Neural crest cell (in vitro differentiated cells): Measurements from ENCODE around the gene FBXL17. TPM values are rescaled to one million over a fixed set of nuclear protein-coding genes. Genes with fewer than 3 reads are reported as not detected.
A peak's percentile ranks its signal among the peaks of the same experiment; 100 is the strongest.

Experiments
- DNase-seq: peaks from one replicate; pipeline ENCODE4 v3.0.0; 2021; ENCODE audit warnings: low read depth, mixed read lengths, low spot score
- H3K27ac Mint-ChIP-seq: one replicate; pipeline ENCODE4 v1.8.0; 2021; ENCODE audit warnings: mild to moderate bottlenecking, mixed read lengths; ENCODE audit not compliant: unreplicated experiment
- H3K27me3 Mint-ChIP-seq: 2 replicates; pipeline ENCODE4 v1.8.0; 2021; ENCODE audit warnings: low read depth, mild to moderate bottlenecking, mixed read lengths
- H3K36me3 Mint-ChIP-seq: 2 replicates; pipeline ENCODE4 v1.8.0; 2021; ENCODE audit warnings: low read depth, mild to moderate bottlenecking, mixed read lengths
- H3K4me1 Mint-ChIP-seq: 2 replicates; pipeline ENCODE4 v1.8.0; 2021; ENCODE audit warnings: mixed read lengths
- H3K4me3 Mint-ChIP-seq: one replicate; pipeline ENCODE4 v1.8.0; 2021; ENCODE audit warnings: mild to moderate bottlenecking, mixed read lengths
- H3K9me3 Mint-ChIP-seq: 2 replicates; pipeline ENCODE4 v1.8.0; 2021; ENCODE audit warnings: mixed read lengths
- total RNA-seq: library from RNA; stranded (reverse); gene quantifications from 2 replicates; pipeline ENCODE4 v1.2.1, GENCODE V29; 2021
- TF ChIP-seq, protein P1 (sequence below): fragments of 200-600 bp; sonication (generic); conservative IDR thresholded peaks from 2 replicates; pipeline ENCODE4 v1.5.0; 2021; ENCODE audit warnings: antibody characterized with exemption, mild to moderate bottlenecking

The FBXL17 gene
- total RNA-seq, 1 donor from 2014 or later: 17.8 TPM

DNA sequence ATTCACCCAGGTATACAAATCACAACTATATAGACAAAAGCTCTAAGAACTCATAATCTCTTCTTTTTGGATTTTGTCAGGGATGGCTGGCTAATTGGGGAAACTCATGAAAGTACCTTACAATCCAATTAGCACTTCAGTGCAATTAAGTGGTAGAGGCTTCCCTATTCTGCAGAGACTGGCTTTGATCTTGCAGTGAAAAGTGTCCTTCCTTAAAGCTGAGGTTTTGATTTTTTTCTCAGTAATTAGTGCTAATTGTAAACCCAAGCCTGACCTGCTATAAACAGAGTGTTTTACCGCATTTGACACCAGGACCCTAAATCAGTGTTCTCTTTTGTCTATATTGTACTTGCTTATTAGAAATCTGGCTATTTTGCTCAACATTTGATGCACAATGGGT lies 417.2 kb downstream of the FBXL17 start:
- no peak for DNase-seq
- Mint-ChIP-seq H3K36me3 (no peaks in the 10 kb centered on the region), H3K9me3 (no peaks in the 10 kb centered on the region), H3K4me3 (no peak overlapping the region), H3K27ac (no peak overlapping the region), H3K4me1 (peaks cover 30% of the 10 kb centered on the region), H3K27me3 (no peaks in the 10 kb centered on the region)
- TF ChIP-seq, protein P1, sequence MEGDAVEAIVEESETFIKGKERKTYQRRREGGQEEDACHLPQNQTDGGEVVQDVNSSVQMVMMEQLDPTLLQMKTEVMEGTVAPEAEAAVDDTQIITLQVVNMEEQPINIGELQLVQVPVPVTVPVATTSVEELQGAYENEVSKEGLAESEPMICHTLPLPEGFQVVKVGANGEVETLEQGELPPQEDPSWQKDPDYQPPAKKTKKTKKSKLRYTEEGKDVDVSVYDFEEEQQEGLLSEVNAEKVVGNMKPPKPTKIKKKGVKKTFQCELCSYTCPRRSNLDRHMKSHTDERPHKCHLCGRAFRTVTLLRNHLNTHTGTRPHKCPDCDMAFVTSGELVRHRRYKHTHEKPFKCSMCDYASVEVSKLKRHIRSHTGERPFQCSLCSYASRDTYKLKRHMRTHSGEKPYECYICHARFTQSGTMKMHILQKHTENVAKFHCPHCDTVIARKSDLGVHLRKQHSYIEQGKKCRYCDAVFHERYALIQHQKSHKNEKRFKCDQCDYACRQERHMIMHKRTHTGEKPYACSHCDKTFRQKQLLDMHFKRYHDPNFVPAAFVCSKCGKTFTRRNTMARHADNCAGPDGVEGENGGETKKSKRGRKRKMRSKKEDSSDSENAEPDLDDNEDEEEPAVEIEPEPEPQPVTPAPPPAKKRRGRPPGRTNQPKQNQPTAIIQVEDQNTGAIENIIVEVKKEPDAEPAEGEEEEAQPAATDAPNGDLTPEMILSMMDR: no peak

DNA sequence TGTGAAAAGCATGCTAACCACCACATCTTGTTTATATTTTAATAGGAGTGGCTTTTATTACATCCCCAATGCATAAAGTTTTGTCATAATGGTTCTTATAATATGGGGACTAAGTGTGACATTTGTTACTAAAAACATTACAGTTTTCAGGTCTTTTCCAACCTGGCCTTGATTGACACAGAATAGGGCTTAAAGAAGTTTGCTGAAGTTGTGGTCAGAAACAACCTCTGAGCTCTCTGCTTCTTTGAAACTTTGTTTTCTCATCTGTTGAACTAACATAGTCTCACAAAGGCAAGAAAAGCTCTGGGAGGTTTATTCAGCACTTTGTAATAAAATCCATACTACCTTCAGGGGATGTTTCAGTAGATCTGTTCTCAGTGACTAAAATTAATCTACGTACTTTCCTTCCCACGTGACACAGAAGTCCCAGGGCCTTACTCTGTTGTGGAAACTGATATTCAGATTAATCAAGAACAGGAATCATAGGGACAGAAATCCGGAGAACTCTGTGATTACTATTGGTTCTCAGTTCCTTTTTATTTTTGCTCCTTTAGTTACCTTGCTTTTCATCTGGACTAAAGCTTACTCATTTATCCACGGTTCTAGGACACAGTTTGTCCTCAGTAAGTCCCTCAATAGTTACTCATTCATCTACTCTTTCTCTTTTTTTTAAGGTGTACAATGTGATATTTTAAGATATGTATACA lies 422.2 kb downstream of the FBXL17 start:
- TF ChIP-seq, protein P1: no peak
- DNase-seq: no peak
- Mint-ChIP-seq H3K36me3 (no peaks in the 10 kb centered on the region), H3K9me3 (no peaks in the 10 kb centered on the region), H3K4me1 (peaks cover 21% of the 10 kb centered on the region), H3K27ac (no peak overlapping the region), H3K27me3 (no peaks in the 10 kb centered on the region), H3K4me3 (no peak overlapping the region)

DNA sequence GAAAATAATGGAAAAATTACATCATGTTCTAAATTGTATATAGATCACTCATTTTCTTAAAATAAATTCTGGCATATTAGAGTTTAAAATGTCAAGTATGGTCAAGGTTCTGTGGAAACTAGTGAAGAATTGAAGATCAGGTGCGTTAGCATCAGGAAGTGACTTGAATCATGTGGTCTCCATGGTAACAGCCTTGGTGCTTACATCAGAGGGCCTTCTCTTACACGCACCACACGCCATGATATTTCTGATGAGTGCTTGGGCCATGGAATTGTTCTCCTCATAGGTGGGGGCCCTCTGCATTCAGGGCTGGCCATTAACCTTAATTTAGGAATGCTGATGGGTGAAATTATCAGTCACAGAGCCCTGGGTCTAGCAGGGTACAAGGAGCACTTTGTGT lies 423.0 kb downstream of the FBXL17 start:
- peak overlapping the region; percentile 88 for H3K27ac Mint-ChIP-seq
- no peak overlapping the region for H3K4me3 Mint-ChIP-seq
- no peaks in the 10 kb centered on the region for H3K27me3 Mint-ChIP-seq
- no peaks in the 10 kb centered on the region for H3K36me3 Mint-ChIP-seq
- peaks cover 12% of the 10 kb centered on the region for H3K4me1 Mint-ChIP-seq
- TF ChIP-seq, protein P1: no peak
- no peak for DNase-seq
- H3K9me3 Mint-ChIP-seq: no peaks in the 10 kb centered on the region

DNA sequence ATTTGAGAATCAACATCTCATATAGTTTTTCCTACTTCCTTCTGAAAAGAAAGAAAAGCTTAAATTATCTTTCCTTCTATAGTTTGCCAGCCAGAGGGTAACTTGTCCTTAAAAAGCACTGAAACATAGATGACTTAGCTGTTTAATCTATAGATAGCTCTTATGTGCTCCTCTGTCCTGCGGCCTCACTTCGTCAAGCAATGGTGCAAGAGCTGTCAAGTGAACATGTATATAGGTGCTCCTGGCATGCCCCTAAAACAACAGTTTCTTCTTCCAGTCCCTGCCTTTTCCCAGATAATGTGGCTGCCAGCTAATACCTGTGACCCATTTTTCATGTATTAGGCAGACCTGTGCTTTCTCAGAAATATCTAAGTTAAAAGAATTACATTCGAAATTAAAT lies 423.5 kb downstream of the FBXL17 start:
- Mint-ChIP-seq H3K9me3 (no peaks in the 10 kb centered on the region), H3K27ac (no peak overlapping the region), H3K4me3 (no peak overlapping the region), H3K27me3 (no peaks in the 10 kb centered on the region), H3K36me3 (peaks cover 3% of the 10 kb centered on the region), H3K4me1 (peaks cover 12% of the 10 kb centered on the region)
- no peak for DNase-seq
- TF ChIP-seq, protein P1: no peak

DNA sequence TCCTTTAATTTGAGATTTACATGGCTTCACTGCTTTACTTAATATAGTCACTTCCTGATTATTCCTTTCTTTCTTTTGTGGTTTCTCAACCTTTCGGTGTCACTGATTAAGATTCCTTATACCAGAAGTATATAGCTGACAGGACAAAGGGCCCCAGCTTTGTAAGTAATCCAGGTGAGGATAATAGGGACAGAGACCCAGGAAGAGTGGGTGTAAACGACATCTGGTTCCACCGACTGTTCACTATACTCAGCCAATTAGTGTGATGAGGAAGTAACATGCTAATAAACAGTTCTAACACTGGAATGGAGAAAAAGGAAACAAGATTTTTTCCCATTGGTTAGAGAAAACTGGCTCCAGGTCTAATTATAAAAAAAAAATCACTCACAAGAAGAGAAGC lies 424.8 kb downstream of the FBXL17 start:
- Mint-ChIP-seq H3K4me3 (no peak overlapping the region), H3K9me3 (no peaks in the 10 kb centered on the region), H3K27me3 (no peaks in the 10 kb centered on the region), H3K36me3 (peaks cover 4% of the 10 kb centered on the region), H3K4me1 (peaks cover 12% of the 10 kb centered on the region), H3K27ac (no peak overlapping the region)
- no peak for DNase-seq
- TF ChIP-seq, protein P1: no peak
